NB4 (cell line): ENCODE data around the gene CHN1.

Experiments
- POLR2A ChIP-seq: IDR thresholded peaks from 2 replicates; pipeline ENCODE4 v1.6.1; 2011; ENCODE audit warnings: mild to moderate bottlenecking; ENCODE audit not compliant: insufficient read length; ENCODE audit errors: extremely low read depth
- TF ChIP-seq, protein P1 (sequence below): IDR thresholded peaks from one replicate; pipeline ENCODE4 v1.5.1; 2012; ENCODE audit warnings: low read depth, low read length

DNA sequence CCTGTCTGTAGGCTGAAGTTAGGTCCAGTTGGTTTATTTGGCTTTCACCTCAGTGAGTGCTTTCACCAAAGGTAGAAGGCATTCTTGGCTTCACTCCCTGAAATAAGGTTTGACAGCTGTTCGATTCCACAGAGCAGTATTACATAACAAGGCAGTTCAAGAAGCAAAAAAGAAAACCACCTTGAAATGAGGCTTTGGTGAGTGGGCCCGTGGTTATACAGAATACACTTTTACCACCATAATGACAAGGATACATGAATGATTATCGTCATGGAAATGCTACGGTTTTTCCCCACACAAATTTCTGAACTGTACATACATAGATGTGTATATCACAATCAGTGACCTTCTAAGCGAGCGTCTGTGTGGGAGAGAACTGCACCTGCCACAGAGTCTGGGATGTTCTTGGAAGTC, 160.9 kb downstream of the CHN1 start:
- TF ChIP-seq, protein P1, sequence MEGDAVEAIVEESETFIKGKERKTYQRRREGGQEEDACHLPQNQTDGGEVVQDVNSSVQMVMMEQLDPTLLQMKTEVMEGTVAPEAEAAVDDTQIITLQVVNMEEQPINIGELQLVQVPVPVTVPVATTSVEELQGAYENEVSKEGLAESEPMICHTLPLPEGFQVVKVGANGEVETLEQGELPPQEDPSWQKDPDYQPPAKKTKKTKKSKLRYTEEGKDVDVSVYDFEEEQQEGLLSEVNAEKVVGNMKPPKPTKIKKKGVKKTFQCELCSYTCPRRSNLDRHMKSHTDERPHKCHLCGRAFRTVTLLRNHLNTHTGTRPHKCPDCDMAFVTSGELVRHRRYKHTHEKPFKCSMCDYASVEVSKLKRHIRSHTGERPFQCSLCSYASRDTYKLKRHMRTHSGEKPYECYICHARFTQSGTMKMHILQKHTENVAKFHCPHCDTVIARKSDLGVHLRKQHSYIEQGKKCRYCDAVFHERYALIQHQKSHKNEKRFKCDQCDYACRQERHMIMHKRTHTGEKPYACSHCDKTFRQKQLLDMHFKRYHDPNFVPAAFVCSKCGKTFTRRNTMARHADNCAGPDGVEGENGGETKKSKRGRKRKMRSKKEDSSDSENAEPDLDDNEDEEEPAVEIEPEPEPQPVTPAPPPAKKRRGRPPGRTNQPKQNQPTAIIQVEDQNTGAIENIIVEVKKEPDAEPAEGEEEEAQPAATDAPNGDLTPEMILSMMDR, result no peak
- no peak for TF ChIP-seq POLR2A
